Panc1 (cell line): Measurements from ENCODE around the gene TMEM187. TPM values are rescaled to one million over a fixed set of nuclear protein-coding genes. Genes with fewer than 3 reads are reported as not detected.

Source experiments
- ATAC-seq: fragments of 200-7000 bp; cut with Tn5 transposase; 2 replicates; pipeline ENCODE4 v1.9.1; 2020; ENCODE audit warnings: mild to moderate bottlenecking, moderate library complexity
- BruUV-seq: library from RNA; stranded (reverse); fragments of 400-500 nt; replicated peaks from 2 replicates; lab custom pipeline; 2021; lab: Mats Ljungman, UMichigan
- CTCF ChIA-PET: fragments of 300-600 bp; sonication (Branson Sonifier 250); formaldehyde crosslinking; loops from one replicate; lab custom pipeline; 2022; ENCODE audit warnings: antibody characterized with exemption; lab: Charles Lee
- POLR2A ChIA-PET: fragments of 300-600 bp; sonication (Branson Sonifier 250); formaldehyde crosslinking; loops from one replicate; lab custom pipeline; 2022; ENCODE audit warnings: antibody characterized with exemption; lab: Charles Lee
- DNase-seq: peaks from one replicate; pipeline ENCODE4 v3.0.0-alpha.2; 2010; ENCODE audit warnings: low read depth, low spot score
- H3K27ac ChIP-seq: 2 replicates; pipeline ENCODE4 v1.5.1; 2011; ENCODE audit warnings: mild to moderate bottlenecking, low read length, inconsistent platforms
- H3K27me3 ChIP-seq: fragments of 200-500 bp; sonication (Bioruptor generic); 2 replicates; pipeline ENCODE4 v1.6.0; 2014; ENCODE audit warnings: low read length, inconsistent platforms; ENCODE audit not compliant: control insufficient read depth, insufficient read depth
- H3K36me3 ChIP-seq: fragments of 200-500 bp; sonication (Bioruptor generic); 2 replicates; pipeline ENCODE4 v1.5.1; 2014; ENCODE audit warnings: inconsistent platforms, mild to moderate bottlenecking, low read length, moderate library complexity; ENCODE audit not compliant: control insufficient read depth, insufficient read depth
- H3K4me1 ChIP-seq: 2 replicates; pipeline ENCODE4 v1.5.1; 2011; ENCODE audit warnings: inconsistent platforms, mild to moderate bottlenecking, low read length, moderate library complexity; ENCODE audit not compliant: control insufficient read depth, insufficient read depth
- H3K4me3 ChIP-seq, 2 experiments: 2 replicates each; pipeline ENCODE4 v1.5.1; 2011 to 2012; ENCODE audit warnings: low read depth in 2 of 2, low read length in 2 of 2, mild to moderate bottlenecking in 2 of 2, inconsistent platforms in 1 of 2, moderate library complexity in 1 of 2
- H3K9me3 ChIP-seq: fragments of 200-500 bp; sonication (Bioruptor generic); 2 replicates; pipeline ENCODE4 v1.5.1; 2014; ENCODE audit warnings: low read depth, mild to moderate bottlenecking, inconsistent platforms, low read length, moderate library complexity; ENCODE audit not compliant: control insufficient read depth, insufficient read depth
- POLR2AphosphoS5 ChIP-seq: IDR thresholded peaks from 2 replicates; pipeline ENCODE4 v1.6.1; 2012; ENCODE audit warnings: mild to moderate bottlenecking, low read depth, low read length, moderate library complexity
- SIN3A ChIP-seq: IDR thresholded peaks from 2 replicates; pipeline ENCODE4 v1.6.1; 2012; ENCODE audit warnings: low read depth, mild to moderate bottlenecking, low read length, moderate library complexity, borderline replicate concordance; ENCODE audit not compliant: insufficient read depth
- TCF7L2 ChIP-seq: IDR thresholded peaks from 2 replicates; pipeline ENCODE4 v1.6.1; 2011; ENCODE audit warnings: mild to moderate bottlenecking, low read depth, low read length, inconsistent platforms
- in situ Hi-C: cut with HindIII; loops from 2 replicates; pipeline ENCODE4 v1.10.0; 2016; ENCODE audit warnings: low sequenced_read_pairs, low pct_unique_long_range_greater_than_20kb
- intact Hi-C: fragments of 100-400 bp; cut with micrococcal nuclease; formaldehyde crosslinking; loops from one replicate; pipeline ENCODE4 v1.10.0; 2022; ENCODE audit not compliant: unreplicated experiment
- total RNA-seq: library from RNA; stranded (reverse); gene quantifications from one replicate; pipeline ENCODE4 v1.2.1, GENCODE V29; 2021; ENCODE audit not compliant: unreplicated experiment
- TF ChIP-seq, protein P1 (sequence below), 2 experiments: IDR thresholded peaks; 2 replicates each; pipeline ENCODE4 v1.6.1; 2011 to 2012; ENCODE audit warnings: low read depth in 2 of 2, control low read depth in 1 of 2, low read length in 1 of 2, mild to moderate bottlenecking in 1 of 2, moderate library complexity in 1 of 2; ENCODE audit not compliant: insufficient read depth in 1 of 2
- TF ChIP-seq, protein P2 (sequence below): fragments of 450-650 bp; IDR thresholded peaks from 2 replicates; pipeline ENCODE4 v1.5.1; 2017; ENCODE audit warnings: mild to moderate bottlenecking

TMEM187 gene
- total RNA-seq, 1 experiment from 2014 or later, result 15.7 TPM

DNA sequence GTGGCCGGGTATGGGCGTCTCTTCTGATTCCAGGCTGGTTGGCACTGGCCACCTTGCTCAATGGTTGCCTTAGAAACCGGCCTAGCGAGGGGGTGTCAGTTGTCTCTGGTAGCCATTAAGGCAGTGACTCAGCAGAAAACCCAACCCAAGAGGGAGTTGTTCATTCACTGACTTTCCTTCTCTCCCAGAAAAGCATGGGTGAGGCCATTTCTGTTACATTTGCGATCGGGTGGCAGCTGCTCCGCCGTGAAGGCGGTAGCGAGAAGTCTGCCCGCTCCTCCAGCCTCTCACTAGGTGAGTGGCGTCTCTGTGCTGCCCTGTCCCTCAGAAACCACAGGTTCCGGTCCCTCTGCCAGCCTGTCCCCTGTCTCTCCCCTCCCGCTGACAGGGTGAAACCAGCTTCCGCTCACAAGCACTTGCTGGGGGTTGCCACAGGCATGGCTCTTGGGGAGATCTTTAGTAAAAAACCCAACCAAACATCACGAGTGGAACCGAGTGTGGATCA is 29.7 kb downstream of the TMEM187 start:
- CTCF ChIA-PET, result interaction anchor here (0.7 kb wide), 1 partner anchor 33 kb away, joined by 5 read pairs; no protein-coding TSS in a partner anchor
- no peak for ATAC-seq

DNA sequence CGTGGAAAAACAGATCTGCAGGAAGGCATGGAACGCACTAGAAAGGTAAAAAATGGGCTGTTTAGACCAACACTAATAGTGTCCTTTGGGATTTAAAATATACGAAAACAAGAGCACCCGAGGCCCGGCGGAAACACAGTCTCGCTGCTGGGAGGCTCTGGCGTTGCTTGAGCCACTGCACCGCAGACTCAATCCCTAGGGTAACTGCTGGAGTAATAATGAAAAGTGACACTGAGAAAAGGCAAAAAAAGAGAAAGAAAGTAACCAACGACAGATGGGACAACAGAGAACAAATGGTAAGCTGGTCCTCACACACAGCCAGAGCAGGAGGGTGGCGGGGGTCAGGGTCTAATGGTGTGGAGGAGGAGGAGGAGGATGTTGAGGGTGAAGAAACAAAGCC is 31.8 kb downstream of the TMEM187 start:
- no peaks in the 10 kb centered on the region for H3K4me1 ChIP-seq
- H3K27me3 ChIP-seq, result no peaks in the 10 kb centered on the region
- in situ Hi-C loops, result no loop called here
- H3K4me3 ChIP-seq, result no peak overlapping the region
- POLR2A ChIA-PET, result no interaction called here
- intact Hi-C loops, result no loop called here
- no peaks in the 10 kb centered on the region for H3K36me3 ChIP-seq
- H3K27ac ChIP-seq, result no peak overlapping the region
- BruUV-seq, result no TSS peak
- DNase-seq, result no peak
- ATAC-seq, result no peak
- CTCF ChIA-PET, result no interaction called here
- TF ChIP-seq, protein P1, sequence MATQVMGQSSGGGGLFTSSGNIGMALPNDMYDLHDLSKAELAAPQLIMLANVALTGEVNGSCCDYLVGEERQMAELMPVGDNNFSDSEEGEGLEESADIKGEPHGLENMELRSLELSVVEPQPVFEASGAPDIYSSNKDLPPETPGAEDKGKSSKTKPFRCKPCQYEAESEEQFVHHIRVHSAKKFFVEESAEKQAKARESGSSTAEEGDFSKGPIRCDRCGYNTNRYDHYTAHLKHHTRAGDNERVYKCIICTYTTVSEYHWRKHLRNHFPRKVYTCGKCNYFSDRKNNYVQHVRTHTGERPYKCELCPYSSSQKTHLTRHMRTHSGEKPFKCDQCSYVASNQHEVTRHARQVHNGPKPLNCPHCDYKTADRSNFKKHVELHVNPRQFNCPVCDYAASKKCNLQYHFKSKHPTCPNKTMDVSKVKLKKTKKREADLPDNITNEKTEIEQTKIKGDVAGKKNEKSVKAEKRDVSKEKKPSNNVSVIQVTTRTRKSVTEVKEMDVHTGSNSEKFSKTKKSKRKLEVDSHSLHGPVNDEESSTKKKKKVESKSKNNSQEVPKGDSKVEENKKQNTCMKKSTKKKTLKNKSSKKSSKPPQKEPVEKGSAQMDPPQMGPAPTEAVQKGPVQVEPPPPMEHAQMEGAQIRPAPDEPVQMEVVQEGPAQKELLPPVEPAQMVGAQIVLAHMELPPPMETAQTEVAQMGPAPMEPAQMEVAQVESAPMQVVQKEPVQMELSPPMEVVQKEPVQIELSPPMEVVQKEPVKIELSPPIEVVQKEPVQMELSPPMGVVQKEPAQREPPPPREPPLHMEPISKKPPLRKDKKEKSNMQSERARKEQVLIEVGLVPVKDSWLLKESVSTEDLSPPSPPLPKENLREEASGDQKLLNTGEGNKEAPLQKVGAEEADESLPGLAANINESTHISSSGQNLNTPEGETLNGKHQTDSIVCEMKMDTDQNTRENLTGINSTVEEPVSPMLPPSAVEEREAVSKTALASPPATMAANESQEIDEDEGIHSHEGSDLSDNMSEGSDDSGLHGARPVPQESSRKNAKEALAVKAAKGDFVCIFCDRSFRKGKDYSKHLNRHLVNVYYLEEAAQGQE (IDR thresholded peaks at IDR 0.05; ENCODE audit: insufficient read depth in 1 of 2, low read depth in 2 of 2, low read length in 1 of 2), result no peak
- TF ChIP-seq TCF7L2 (no peak), POLR2AphosphoS5 (no peak), SIN3A (no peak)
- no peaks in the 10 kb centered on the region for H3K9me3 ChIP-seq

More for the DNA sequence above, 29.7 kb downstream of the TMEM187 start:
- Histone ChIP-seq H3K4me3 (no peak overlapping the region), H3K4me1 (no peaks in the 10 kb centered on the region), H3K27me3 (no peaks in the 10 kb centered on the region), H3K36me3 (no peaks in the 10 kb centered on the region), H3K27ac (peak overlapping the region; percentile 5; the same call in 1 of the 2 replicates), H3K9me3 (no peaks in the 10 kb centered on the region)
- TF ChIP-seq, protein P1 (IDR thresholded peaks at IDR 0.05; ENCODE audit: insufficient read depth in 1 of 2, low read depth in 2 of 2, low read length in 1 of 2), result no peak
- TF ChIP-seq TCF7L2 (no peak), SIN3A (no peak), POLR2AphosphoS5 (no peak)
- TF ChIP-seq, protein P2, sequence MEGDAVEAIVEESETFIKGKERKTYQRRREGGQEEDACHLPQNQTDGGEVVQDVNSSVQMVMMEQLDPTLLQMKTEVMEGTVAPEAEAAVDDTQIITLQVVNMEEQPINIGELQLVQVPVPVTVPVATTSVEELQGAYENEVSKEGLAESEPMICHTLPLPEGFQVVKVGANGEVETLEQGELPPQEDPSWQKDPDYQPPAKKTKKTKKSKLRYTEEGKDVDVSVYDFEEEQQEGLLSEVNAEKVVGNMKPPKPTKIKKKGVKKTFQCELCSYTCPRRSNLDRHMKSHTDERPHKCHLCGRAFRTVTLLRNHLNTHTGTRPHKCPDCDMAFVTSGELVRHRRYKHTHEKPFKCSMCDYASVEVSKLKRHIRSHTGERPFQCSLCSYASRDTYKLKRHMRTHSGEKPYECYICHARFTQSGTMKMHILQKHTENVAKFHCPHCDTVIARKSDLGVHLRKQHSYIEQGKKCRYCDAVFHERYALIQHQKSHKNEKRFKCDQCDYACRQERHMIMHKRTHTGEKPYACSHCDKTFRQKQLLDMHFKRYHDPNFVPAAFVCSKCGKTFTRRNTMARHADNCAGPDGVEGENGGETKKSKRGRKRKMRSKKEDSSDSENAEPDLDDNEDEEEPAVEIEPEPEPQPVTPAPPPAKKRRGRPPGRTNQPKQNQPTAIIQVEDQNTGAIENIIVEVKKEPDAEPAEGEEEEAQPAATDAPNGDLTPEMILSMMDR, result no peak
- in situ Hi-C loops, result no loop called here
- BruUV-seq, result no TSS peak
- intact Hi-C loops, result no loop called here
- DNase-seq, result no peak
- POLR2A ChIA-PET, result interaction anchor here (0.6 kb wide), 2 partner anchors 10 to 79 kb away, joined by 5 to 8 read pairs; no protein-coding TSS in a partner anchor
